ENCODE data around the gene DLG2. TPM values are rescaled to one million over a fixed set of nuclear protein-coding genes. Genes with fewer than 3 reads are reported as not detected.

Gene DLG2
- total and polyA plus RNA-seq, 4 donors: 0.30 to 5.5 (median 0.68) TPM

DNA sequence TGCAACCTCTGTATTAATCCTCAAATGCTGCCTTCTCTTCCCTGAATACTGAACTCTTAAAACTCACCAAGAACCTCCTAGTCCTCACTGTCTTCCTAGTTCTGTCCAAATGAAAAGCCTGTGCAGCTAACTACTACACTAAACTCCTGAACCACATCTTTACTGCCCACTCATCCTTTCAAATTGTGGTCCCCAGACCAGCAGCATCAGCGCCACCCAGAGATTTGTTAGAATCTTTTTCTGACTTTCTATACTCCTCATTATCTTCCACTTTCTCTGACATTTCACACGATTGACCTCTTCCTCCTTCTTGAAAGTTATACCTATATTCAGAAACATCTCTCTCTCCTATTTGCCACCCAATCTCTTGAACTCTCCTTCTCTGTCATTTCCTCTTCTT, 461.3 kb downstream of the DLG2 start:
- 69% methylated on average over 2 of the region's 2 CpGs for WGBS
- Histone ChIP-seq H3K27me3 (ENCODE audit: control insufficient read depth in 4 of 4, insufficient read depth in 4 of 4, low read length in 3 of 4) (no peaks in the 10 kb centered on the region), H3K9ac (ENCODE audit: low read depth in 1 of 2, low read length in 2 of 2) (no peak overlapping the region), H3K36me3 (ENCODE audit: control insufficient read depth in 4 of 4, insufficient read depth in 3 of 4, low read depth in 1 of 4, low read length in 3 of 4) (no peaks in the 10 kb centered on the region), H3K27ac (ENCODE audit: low read depth in 1 of 2, low read length in 2 of 2) (no peak overlapping the region), H3K4me1 (ENCODE audit: control insufficient read depth in 4 of 4, insufficient read depth in 4 of 4, low read length in 3 of 4) (no peaks in the 10 kb centered on the region), H3K4me3 (ENCODE audit: low read depth in 1 of 3, low read length in 3 of 3) (no peak overlapping the region), H3K9me3 (ENCODE audit: control insufficient read depth in 4 of 4, low read length in 3 of 4) (no peaks in the 10 kb centered on the region)
- TF ChIP-seq FOXA2 (IDR thresholded peaks at IDR 0.05): no peak
- no peak for TF ChIP-seq FOXA1 (IDR thresholded peaks at IDR 0.05)
- TF ChIP-seq GABPA (IDR thresholded peaks at IDR 0.05 in 1 of 2, conservative IDR thresholded peaks at IDR 0.05 in 1 of 2): no peak
- TF ChIP-seq, protein P1, sequence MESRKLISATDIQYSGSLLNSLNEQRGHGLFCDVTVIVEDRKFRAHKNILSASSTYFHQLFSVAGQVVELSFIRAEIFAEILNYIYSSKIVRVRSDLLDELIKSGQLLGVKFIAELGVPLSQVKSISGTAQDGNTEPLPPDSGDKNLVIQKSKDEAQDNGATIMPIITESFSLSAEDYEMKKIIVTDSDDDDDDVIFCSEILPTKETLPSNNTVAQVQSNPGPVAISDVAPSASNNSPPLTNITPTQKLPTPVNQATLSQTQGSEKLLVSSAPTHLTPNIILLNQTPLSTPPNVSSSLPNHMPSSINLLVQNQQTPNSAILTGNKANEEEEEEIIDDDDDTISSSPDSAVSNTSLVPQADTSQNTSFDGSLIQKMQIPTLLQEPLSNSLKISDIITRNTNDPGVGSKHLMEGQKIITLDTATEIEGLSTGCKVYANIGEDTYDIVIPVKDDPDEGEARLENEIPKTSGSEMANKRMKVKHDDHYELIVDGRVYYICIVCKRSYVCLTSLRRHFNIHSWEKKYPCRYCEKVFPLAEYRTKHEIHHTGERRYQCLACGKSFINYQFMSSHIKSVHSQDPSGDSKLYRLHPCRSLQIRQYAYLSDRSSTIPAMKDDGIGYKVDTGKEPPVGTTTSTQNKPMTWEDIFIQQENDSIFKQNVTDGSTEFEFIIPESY (IDR thresholded peaks at IDR 0.05): no peak
- no peak for TF ChIP-seq TAF1 (conservative IDR thresholded peaks at IDR 0.05)
- no peak for TF ChIP-seq NR2F2 (IDR thresholded peaks at IDR 0.05)
- no peak for TF ChIP-seq EGR1 (IDR thresholded peaks at IDR 0.05; ENCODE audit: low read depth in 2 of 2)
- no peak for TF ChIP-seq HNF4G (IDR thresholded peaks at IDR 0.05)
- no peak for TF ChIP-seq YY1 (IDR thresholded peaks at IDR 0.05)
- TF ChIP-seq, protein P2, sequence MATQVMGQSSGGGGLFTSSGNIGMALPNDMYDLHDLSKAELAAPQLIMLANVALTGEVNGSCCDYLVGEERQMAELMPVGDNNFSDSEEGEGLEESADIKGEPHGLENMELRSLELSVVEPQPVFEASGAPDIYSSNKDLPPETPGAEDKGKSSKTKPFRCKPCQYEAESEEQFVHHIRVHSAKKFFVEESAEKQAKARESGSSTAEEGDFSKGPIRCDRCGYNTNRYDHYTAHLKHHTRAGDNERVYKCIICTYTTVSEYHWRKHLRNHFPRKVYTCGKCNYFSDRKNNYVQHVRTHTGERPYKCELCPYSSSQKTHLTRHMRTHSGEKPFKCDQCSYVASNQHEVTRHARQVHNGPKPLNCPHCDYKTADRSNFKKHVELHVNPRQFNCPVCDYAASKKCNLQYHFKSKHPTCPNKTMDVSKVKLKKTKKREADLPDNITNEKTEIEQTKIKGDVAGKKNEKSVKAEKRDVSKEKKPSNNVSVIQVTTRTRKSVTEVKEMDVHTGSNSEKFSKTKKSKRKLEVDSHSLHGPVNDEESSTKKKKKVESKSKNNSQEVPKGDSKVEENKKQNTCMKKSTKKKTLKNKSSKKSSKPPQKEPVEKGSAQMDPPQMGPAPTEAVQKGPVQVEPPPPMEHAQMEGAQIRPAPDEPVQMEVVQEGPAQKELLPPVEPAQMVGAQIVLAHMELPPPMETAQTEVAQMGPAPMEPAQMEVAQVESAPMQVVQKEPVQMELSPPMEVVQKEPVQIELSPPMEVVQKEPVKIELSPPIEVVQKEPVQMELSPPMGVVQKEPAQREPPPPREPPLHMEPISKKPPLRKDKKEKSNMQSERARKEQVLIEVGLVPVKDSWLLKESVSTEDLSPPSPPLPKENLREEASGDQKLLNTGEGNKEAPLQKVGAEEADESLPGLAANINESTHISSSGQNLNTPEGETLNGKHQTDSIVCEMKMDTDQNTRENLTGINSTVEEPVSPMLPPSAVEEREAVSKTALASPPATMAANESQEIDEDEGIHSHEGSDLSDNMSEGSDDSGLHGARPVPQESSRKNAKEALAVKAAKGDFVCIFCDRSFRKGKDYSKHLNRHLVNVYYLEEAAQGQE (IDR thresholded peaks at IDR 0.05): no peak
- TF ChIP-seq, protein P3, sequence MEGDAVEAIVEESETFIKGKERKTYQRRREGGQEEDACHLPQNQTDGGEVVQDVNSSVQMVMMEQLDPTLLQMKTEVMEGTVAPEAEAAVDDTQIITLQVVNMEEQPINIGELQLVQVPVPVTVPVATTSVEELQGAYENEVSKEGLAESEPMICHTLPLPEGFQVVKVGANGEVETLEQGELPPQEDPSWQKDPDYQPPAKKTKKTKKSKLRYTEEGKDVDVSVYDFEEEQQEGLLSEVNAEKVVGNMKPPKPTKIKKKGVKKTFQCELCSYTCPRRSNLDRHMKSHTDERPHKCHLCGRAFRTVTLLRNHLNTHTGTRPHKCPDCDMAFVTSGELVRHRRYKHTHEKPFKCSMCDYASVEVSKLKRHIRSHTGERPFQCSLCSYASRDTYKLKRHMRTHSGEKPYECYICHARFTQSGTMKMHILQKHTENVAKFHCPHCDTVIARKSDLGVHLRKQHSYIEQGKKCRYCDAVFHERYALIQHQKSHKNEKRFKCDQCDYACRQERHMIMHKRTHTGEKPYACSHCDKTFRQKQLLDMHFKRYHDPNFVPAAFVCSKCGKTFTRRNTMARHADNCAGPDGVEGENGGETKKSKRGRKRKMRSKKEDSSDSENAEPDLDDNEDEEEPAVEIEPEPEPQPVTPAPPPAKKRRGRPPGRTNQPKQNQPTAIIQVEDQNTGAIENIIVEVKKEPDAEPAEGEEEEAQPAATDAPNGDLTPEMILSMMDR (IDR thresholded peaks at IDR 0.05; ENCODE audit: low read depth, low read length, missing input control): no peak
- TF ChIP-seq, protein P4, sequence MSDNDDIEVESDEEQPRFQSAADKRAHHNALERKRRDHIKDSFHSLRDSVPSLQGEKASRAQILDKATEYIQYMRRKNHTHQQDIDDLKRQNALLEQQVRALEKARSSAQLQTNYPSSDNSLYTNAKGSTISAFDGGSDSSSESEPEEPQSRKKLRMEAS (IDR thresholded peaks at IDR 0.05): no peak
- no peak for TF ChIP-seq RAD21 (IDR thresholded peaks at IDR 0.05)
- TF ChIP-seq RXRA (IDR thresholded peaks at IDR 0.05): no peak
- DNase-seq (ENCODE audit: low spot score): no peak

DNA sequence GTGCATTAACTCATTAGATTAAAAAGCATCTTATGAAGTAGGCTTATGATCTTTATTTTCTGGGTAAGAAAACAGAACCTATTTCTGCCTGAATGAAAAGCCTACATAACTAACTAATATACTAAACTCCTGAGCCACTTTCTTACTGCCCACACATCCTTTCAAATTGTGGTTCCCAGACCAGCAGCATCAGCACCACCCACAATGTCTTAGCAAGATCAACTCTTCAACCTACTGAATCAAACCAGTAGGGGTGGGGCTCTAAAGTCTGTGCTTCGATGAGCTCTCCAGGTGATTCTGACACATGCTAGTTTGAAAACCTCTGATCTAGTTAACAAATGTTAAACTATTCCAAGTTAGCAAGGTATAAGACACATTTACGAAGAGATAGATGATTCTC, 462.4 kb downstream of the DLG2 start:
- 78% methylated on average over 2 of the region's 2 CpGs for WGBS
- Histone ChIP-seq H3K9me3 (ENCODE audit: control insufficient read depth in 4 of 4, low read length in 3 of 4) (no peaks in the 10 kb centered on the region), H3K36me3 (ENCODE audit: control insufficient read depth in 4 of 4, insufficient read depth in 3 of 4, low read depth in 1 of 4, low read length in 3 of 4) (no peaks in the 10 kb centered on the region), H3K4me3 (ENCODE audit: low read depth in 1 of 3, low read length in 3 of 3) (no peak overlapping the region), H3K27me3 (ENCODE audit: control insufficient read depth in 4 of 4, insufficient read depth in 4 of 4, low read length in 3 of 4) (no peaks in the 10 kb centered on the region), H3K4me1 (ENCODE audit: control insufficient read depth in 4 of 4, insufficient read depth in 4 of 4, low read length in 3 of 4) (no peaks in the 10 kb centered on the region), H3K27ac (ENCODE audit: low read depth in 1 of 2, low read length in 2 of 2) (no peak overlapping the region), H3K9ac (ENCODE audit: low read depth in 1 of 2, low read length in 2 of 2) (no peak overlapping the region)
- DNase-seq (ENCODE audit: low spot score): no peak
- TF ChIP-seq EGR1 (IDR thresholded peaks at IDR 0.05; ENCODE audit: low read depth in 2 of 2) (no peak), HNF4G (IDR thresholded peaks at IDR 0.05) (no peak), RAD21 (IDR thresholded peaks at IDR 0.05) (no peak), HNF4A (conservative IDR thresholded peaks at IDR 0.05) (no peak), GABPA (IDR thresholded peaks at IDR 0.05 in 1 of 2, conservative IDR thresholded peaks at IDR 0.05 in 1 of 2) (no peak), FOXA1 (IDR thresholded peaks at IDR 0.05) (no peak), FOXA2 (IDR thresholded peaks at IDR 0.05) (no peak), YY1 (IDR thresholded peaks at IDR 0.05) (no peak), JUND (IDR thresholded peaks at IDR 0.05) (no peak), NR2F2 (IDR thresholded peaks at IDR 0.05) (no peak)
- TF ChIP-seq, protein P5, sequence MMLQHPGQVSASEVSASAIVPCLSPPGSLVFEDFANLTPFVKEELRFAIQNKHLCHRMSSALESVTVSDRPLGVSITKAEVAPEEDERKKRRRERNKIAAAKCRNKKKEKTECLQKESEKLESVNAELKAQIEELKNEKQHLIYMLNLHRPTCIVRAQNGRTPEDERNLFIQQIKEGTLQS (IDR thresholded peaks at IDR 0.05): no peak
- TF ChIP-seq, protein P4 (IDR thresholded peaks at IDR 0.05): no peak
- TF ChIP-seq, protein P1 (IDR thresholded peaks at IDR 0.05): no peak
- TF ChIP-seq, protein P3 (IDR thresholded peaks at IDR 0.05; ENCODE audit: low read depth, low read length, missing input control): no peak
